Pancreas (tissue), 10 donors: ENCODE data around the gene GRID1. TPM values are rescaled to one million over a fixed set of nuclear protein-coding genes. Genes with fewer than 3 reads are reported as not detected.

Source experiments
- ATAC-seq, 4 donors: fragments of 200-7000 bp; cut with Tn5 transposase; one replicate each; pipeline versions ENCODE4 v1.8.0 to v1.9.1; 2020; ENCODE audit warnings: mild to moderate bottlenecking in 4 of 4, moderate library complexity in 4 of 4
- DNase-seq, 6 donors: peaks; one replicate each; pipeline ENCODE4 v3.0.0-alpha.2; 2020
- FAIRE-seq: peaks from 2 replicates; lab custom pipeline; 2012; peaks lifted over from hg19 to GRCh38; lab: Jason Lieb, UNC
- H3K27ac ChIP-seq, 4 donors: fragments of 200-600 bp; sonication (generic); 1 replicate in 3 of 4; 2 replicates in 1 of 4; pipeline versions ENCODE4 v1.5.0 to v1.8.0; 2020
- H3K27me3 ChIP-seq, 4 donors: fragments of 200-600 bp; one replicate each; pipeline ENCODE4 v1.8.0; 2021
- H3K36me3 ChIP-seq, 3 donors: fragments of 200-600 bp; sonication (generic) in 1 of 3; one replicate each; pipeline versions ENCODE4 v1.5.0 to v1.8.0; 2020 to 2021
- H3K4me1 ChIP-seq, 3 donors: fragments of 200-600 bp; one replicate each; pipeline ENCODE4 v1.8.0; 2021
- H3K4me3 ChIP-seq, 4 donors: fragments of 200-600 bp; sonication (generic) in 2 of 4; one replicate each; pipeline versions ENCODE4 v1.5.0 to v1.8.0; 2020 to 2021
- H3K9me3 ChIP-seq, 4 donors: fragments of 200-600 bp; one replicate each; pipeline ENCODE4 v1.8.0; 2021
- WGBS, 2 donors: extraction: QIAGEN DNeasy Blood & Tissue Kit; methylation state at CpG; one replicate each; pipeline ENCODE4 v1.1.7; 2013; 5-methylcytosine and 5-hydroxymethylcytosine counted together
- intact Hi-C, 3 donors: fragments of 100-400 bp; cut with DNase I; formaldehyde crosslinking; loops; one replicate each; pipeline versions ENCODE4 v1.11.1 to v1.14.2; 2022
- polyA plus RNA-seq, 2 donors: library from polyadenylated mRNA; stranded (reverse); fragments of 200-250 nt; gene quantifications; one replicate each; pipeline ENCODE4 v1.2.3, GENCODE V29; 2013
- total RNA-seq, 6 donors: library from RNA; stranded (reverse); fragmentation: NEBNext Ultra II Directional in 4 of 6; extraction: Animal tissue kit (Norgen Biotek cat#: 25700) in 4 of 6; gene quantifications; one replicate each; pipeline versions ENCODE4 v1.2.1 to v1.2.4, GENCODE V29; 2021 to 2023
- TF ChIP-seq, protein P1 (sequence below), 4 donors: fragments of 200-600 bp; sonication (generic) in 3 of 4; IDR thresholded peaks; one replicate each; pipeline versions ENCODE4 v1.5.0 to v1.8.0; 2021; ENCODE audit warnings: antibody characterized with exemption in 4 of 4
- donor health status: healthy with polysubstance abuse.
- donor health status: DM: no; HTN: no; CAD: no; lungs with moderate emphysema.
- donor health status: DM: no; HTN: no; CAD: no.
- donor health status: control.
- donor health status: control.
- donor health status: Bipolar disorder and iron deficiency.
- donor health status: DM: yes; HTN: yes; CAD: no.
- donor health status: DM: no; HTN: no; CAD: no.
- donor health status: DM: no; HTN: no; CAD: no.
- donor health status: DM: yes; HTN: yes; CAD: no.

The GRID1 gene
- total and polyA plus RNA-seq, 8 donors = 0.05 to 1.5 (median 0.91) TPM

DNA sequence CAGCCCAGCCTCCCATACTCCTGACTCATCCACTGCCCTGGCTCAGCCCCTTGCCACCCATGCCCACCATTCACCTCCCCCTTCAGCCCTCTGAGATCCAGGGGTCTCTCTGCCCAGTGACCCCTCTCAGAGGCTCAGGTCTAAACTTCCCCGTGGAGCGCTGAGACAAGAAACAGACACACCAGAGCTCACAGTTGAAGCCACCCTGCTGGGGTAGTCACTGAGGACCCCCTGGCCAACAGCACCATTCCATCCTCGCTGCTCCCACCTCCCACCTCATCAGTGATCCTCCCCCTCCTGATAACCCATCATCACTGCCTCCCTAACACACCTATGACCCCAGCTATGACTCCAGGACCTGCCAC, 100.7 kb downstream of the GRID1 start:
- no peak overlapping the region for H3K4me3 ChIP-seq
- H3K27ac ChIP-seq = no peak overlapping the region
- no peaks in the 10 kb centered on the region for H3K4me1 ChIP-seq
- no peaks in the 10 kb centered on the region for H3K36me3 ChIP-seq
- ATAC-seq (no peak), DNase-seq (peak in 1 of 6 donors; percentile 24), FAIRE-seq (no peak)
- WGBS, 2 donors = 73 to 79% methylated on average over 3 of the region's 3 CpGs
- H3K27me3 ChIP-seq = no peaks in the 10 kb centered on the region
- intact Hi-C loops = no loop called here
- TF ChIP-seq, protein P1, sequence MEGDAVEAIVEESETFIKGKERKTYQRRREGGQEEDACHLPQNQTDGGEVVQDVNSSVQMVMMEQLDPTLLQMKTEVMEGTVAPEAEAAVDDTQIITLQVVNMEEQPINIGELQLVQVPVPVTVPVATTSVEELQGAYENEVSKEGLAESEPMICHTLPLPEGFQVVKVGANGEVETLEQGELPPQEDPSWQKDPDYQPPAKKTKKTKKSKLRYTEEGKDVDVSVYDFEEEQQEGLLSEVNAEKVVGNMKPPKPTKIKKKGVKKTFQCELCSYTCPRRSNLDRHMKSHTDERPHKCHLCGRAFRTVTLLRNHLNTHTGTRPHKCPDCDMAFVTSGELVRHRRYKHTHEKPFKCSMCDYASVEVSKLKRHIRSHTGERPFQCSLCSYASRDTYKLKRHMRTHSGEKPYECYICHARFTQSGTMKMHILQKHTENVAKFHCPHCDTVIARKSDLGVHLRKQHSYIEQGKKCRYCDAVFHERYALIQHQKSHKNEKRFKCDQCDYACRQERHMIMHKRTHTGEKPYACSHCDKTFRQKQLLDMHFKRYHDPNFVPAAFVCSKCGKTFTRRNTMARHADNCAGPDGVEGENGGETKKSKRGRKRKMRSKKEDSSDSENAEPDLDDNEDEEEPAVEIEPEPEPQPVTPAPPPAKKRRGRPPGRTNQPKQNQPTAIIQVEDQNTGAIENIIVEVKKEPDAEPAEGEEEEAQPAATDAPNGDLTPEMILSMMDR (IDR thresholded peaks at IDR 0.05) = no peak
- no peaks in the 10 kb centered on the region for H3K9me3 ChIP-seq

DNA sequence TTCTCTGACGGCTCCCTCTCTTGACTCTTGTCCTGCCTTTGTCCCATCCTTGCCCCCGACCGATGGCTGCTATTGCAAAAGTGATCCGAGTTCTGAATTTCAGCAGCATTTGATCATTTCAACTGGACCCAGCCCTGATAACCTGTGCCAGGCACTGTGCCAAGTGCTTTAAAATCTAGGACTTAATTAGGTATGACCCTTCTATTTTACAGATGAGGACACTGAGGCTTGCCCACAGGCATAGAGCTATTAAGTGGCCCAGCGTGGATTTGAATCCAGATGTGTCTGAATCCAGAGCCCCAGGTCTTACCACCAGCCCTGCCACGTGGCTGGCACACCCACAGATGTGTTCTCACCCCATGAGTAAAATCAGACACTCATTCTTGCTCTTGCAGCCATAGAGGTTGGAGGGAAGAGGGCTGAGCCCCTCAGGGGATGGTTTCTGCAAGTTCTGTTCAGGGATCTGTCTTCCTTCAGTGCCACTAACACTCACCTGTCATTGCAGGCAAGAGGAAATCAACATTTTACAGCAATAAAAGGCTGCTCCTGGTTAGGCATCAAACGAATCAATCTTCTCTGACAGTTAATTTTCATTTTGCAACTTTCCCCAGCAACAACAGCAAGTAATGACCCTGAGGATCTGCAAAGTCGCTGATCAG, 101.2 kb downstream of the GRID1 start:
- DNase-seq = peak in 1 of 6 donors; percentile 31
- FAIRE-seq = no peak
- ATAC-seq = no peak
- WGBS, 2 donors = 70 to 72% methylated on average over 8 of the region's 8 CpGs
- no peak overlapping the region for H3K27ac ChIP-seq
- intact Hi-C loops = no loop called here
- TF ChIP-seq, protein P1 (IDR thresholded peaks at IDR 0.05) = no peak
- H3K4me3 ChIP-seq = no peak overlapping the region
- no peaks in the 10 kb centered on the region for H3K27me3 ChIP-seq
- no peaks in the 10 kb centered on the region for H3K36me3 ChIP-seq
- no peaks in the 10 kb centered on the region for H3K4me1 ChIP-seq
- H3K9me3 ChIP-seq = no peaks in the 10 kb centered on the region

DNA sequence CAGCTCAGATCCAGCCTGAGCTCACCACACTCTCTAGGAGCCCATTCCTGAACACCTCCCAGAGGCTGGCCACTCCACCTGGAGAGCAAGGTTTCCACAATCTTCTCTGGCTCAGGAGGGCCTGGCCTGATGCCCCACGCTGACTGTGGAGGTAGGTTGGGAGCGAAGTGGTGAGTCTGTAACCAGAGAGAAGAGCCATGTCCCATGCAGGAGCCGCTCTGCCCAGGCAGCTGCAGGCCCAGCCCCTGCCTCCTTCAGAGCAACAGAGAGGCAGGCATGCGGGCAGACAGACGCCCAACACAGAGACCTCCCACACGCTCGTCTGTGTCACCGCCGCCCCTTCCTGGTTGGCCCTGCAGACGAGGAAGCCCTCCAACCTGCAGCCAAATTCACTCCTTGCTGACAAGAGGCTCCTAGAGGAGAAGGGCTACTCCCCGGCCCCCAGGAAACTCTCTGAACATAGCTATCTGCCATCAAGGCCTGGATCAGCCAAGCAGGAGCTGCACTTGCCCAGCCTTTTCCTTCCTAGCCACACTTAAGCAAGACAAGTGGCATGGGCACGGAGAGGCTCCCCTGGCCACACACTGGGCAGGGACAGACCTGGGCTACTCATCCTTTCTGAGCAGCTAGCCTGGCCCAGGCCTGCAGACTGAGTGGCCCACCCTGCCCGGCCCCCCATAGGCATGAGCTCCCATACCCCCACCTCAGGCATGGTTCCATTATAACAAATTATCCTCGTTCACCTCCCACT, 101.9 kb downstream of the GRID1 start:
- ATAC-seq = no peak
- intact Hi-C loops = no loop called here
- TF ChIP-seq, protein P1 (IDR thresholded peaks at IDR 0.05) = no peak
- no peaks in the 10 kb centered on the region for H3K36me3 ChIP-seq
- no peaks in the 10 kb centered on the region for H3K27me3 ChIP-seq
- no peaks in the 10 kb centered on the region for H3K9me3 ChIP-seq
- H3K27ac ChIP-seq = no peak overlapping the region
- DNase-seq = peak in 2 of 6 donors; percentile 37 to 50
- no peak for FAIRE-seq
- H3K4me1 ChIP-seq = no peaks in the 10 kb centered on the region
- 67 to 79% methylated on average over 14 of the region's 14 CpGs for WGBS, 2 donors
- H3K4me3 ChIP-seq = no peak overlapping the region

DNA sequence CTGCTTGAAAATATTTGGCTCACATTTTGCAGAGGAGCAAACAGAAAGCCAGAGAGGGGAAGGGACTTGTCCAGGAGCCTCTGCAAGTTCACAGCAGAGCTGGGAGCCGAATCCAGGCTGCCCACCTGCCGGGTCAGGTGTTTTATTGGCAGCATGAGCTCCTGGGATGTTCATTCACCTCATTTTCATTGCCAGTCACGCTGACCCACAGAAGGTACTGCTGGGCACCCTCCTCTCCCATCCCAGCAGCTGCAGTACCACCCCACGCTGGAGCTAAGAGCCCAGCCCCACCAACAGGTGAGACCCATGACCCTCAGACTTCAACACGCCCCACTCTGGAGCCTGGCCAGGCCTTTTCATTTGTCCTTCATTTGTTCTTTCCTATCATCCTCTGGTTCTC, 102.7 kb downstream of the GRID1 start:
- intact Hi-C loops = no loop called here
- FAIRE-seq = no peak
- peak in 1 of 6 donors; percentile 21 for DNase-seq

More for the DNA sequence above, 102.7 kb downstream of the GRID1 start:
- H3K9me3 ChIP-seq = no peaks in the 10 kb centered on the region
- TF ChIP-seq, protein P1 (IDR thresholded peaks at IDR 0.05) = no peak
- H3K4me3 ChIP-seq = no peak overlapping the region
- no peak for ATAC-seq
- H3K27me3 ChIP-seq = no peaks in the 10 kb centered on the region
- no peaks in the 10 kb centered on the region for H3K36me3 ChIP-seq
- H3K4me1 ChIP-seq = no peaks in the 10 kb centered on the region
- H3K27ac ChIP-seq = no peak overlapping the region
- WGBS, 2 donors = 66 to 90% methylated on average over 5 of the region's 5 CpGs
